ENCODE results near the gene SAP30BP. TPM values are rescaled to one million over a fixed set of nuclear protein-coding genes. Genes with fewer than 3 reads are reported as not detected.

SAP30BP gene
- polyA plus RNA-seq, 10 donors: 61.2 to 83.6 (median 71.5) TPM

- no peak for DNase-seq
Observed at GRCh38 chr17:75684249-75684648, 17.1 kb downstream of the SAP30BP start.

GRCh38 chr17:75684924-75685323 lies 17.8 kb downstream of the SAP30BP start:
- no peak for DNase-seq

- no peak for DNase-seq
Observed at GRCh38 chr17:75685499-75685898, 18.4 kb downstream of the SAP30BP start.

GRCh38 chr17:75688209-75688825 lies 21.2 kb downstream of the SAP30BP start:
- DNase-seq: no peak

GRCh38 chr17:75689441-75689873 lies 22.3 kb downstream of the SAP30BP start:
- no peak for DNase-seq

- no peak for DNase-seq
Observed at GRCh38 chr17:75691371-75691791, 24.2 kb downstream of the SAP30BP start.

- no peak for DNase-seq
Observed at GRCh38 chr17:75691801-75692626, 24.9 kb downstream of the SAP30BP start.

- no peak for DNase-seq
Observed at GRCh38 chr17:75692976-75693375, 25.8 kb downstream of the SAP30BP start.

GRCh38 chr17:75693500-75694481 lies 26.7 kb downstream of the SAP30BP start:
- peak in 2 of 3 donors; percentile 42 to 71 for DNase-seq

GRCh38 chr17:75694536-75694935 lies 27.4 kb downstream of the SAP30BP start:
- no peak for DNase-seq

GRCh38 chr17:75695141-75695829 lies 28.1 kb downstream of the SAP30BP start:
- DNase-seq: no peak

- DNase-seq: peak; percentile 55 to 72 (median 62)
Observed at GRCh38 chr17:75695830-75696271, 28.7 kb downstream of the SAP30BP start.

GRCh38 chr17:75697651-75698291 lies 30.6 kb downstream of the SAP30BP start:
- DNase-seq: peak in 1 of 3 donors; percentile 43

GRCh38 chr17:75698659-75699058 lies 31.5 kb downstream of the SAP30BP start:
- DNase-seq: no peak

- no peak for DNase-seq
Observed at GRCh38 chr17:75701288-75701687, 34.1 kb downstream of the SAP30BP start.

- DNase-seq: no peak
Observed at GRCh38 chr17:75703191-75703590, 36.1 kb downstream of the SAP30BP start.

GRCh38 chr17:75703591-75703990 lies 36.5 kb downstream of the SAP30BP start:
- DNase-seq: no peak

GRCh38 chr17:75704963-75705875 lies 38.1 kb downstream of the SAP30BP start:
- no peak for DNase-seq

- no peak for DNase-seq
Observed at GRCh38 chr17:75706042-75706728, 39.0 kb downstream of the SAP30BP start.
